H9 (cell line): ENCODE results near the gene ARID2. TPM values are rescaled to one million over a fixed set of nuclear protein-coding genes. Genes with fewer than 3 reads are reported as not detected.
A peak's percentile ranks its signal among the peaks of the same experiment; 100 is the strongest.

ENCODE experiments used
- DNase-seq: peaks from one replicate; pipeline ENCODE4 v3.0.0-alpha.2; 2017
- H2AFZ ChIP-seq: one replicate; pipeline ENCODE4 v1.6.1; 2013; ENCODE audit warnings: mild to moderate bottlenecking, low read length, control low read depth, moderate library complexity
- H2AK5ac ChIP-seq: 2 replicates; pipeline ENCODE4 v1.6.1; 2013; ENCODE audit warnings: low read length, control low read depth, mixed read lengths; ENCODE audit not compliant: insufficient read length
- H2BK120ac ChIP-seq: one replicate; pipeline ENCODE4 v1.6.1; 2013; ENCODE audit warnings: low read depth, mild to moderate bottlenecking, low read length, control low read depth, inconsistent platforms; ENCODE audit not compliant: poor library complexity, severe bottlenecking
- H2BK12ac ChIP-seq: 2 replicates; pipeline ENCODE4 v1.6.1; 2013; ENCODE audit warnings: low read length, control low read depth, mixed read lengths, low read depth; ENCODE audit not compliant: insufficient read length
- H2BK15ac ChIP-seq: 2 replicates; pipeline ENCODE4 v1.6.1; 2013; ENCODE audit warnings: low read depth, low read length, control low read depth
- H2BK20ac ChIP-seq: one replicate; pipeline ENCODE4 v1.6.1; 2013; ENCODE audit warnings: low read depth, mild to moderate bottlenecking, low read length, control low read depth, inconsistent platforms; ENCODE audit not compliant: poor library complexity, severe bottlenecking
- H2BK5ac ChIP-seq: 2 replicates; pipeline ENCODE4 v1.6.1; 2013; ENCODE audit warnings: low read length, control low read depth, mixed read lengths; ENCODE audit not compliant: insufficient read length
- H3K14ac ChIP-seq: 2 replicates; pipeline ENCODE4 v1.6.1; 2013; ENCODE audit warnings: low read length, control low read depth; ENCODE audit not compliant: insufficient read depth
- H3K18ac ChIP-seq: 2 replicates; pipeline ENCODE4 v1.6.1; 2013; ENCODE audit warnings: low read depth, mild to moderate bottlenecking, mixed read lengths, low read length, control low read depth; ENCODE audit not compliant: insufficient read length
- H3K23ac ChIP-seq: 2 replicates; pipeline ENCODE4 v1.6.1; 2013; ENCODE audit warnings: low read length, control low read depth, mixed read lengths, low read depth; ENCODE audit not compliant: insufficient read length
- H3K23me2 ChIP-seq: 2 replicates; pipeline ENCODE4 v1.6.1; 2013; ENCODE audit warnings: low read depth, mild to moderate bottlenecking, mixed read lengths, low read length, control low read depth; ENCODE audit not compliant: insufficient read length, poor library complexity, severe bottlenecking
- H3K27ac ChIP-seq: 2 replicates; pipeline ENCODE4 v1.5.1; 2013; ENCODE audit warnings: low read length, control low read depth, mixed read lengths, low read depth; ENCODE audit not compliant: insufficient read length
- H3K27me3 ChIP-seq: 2 replicates; pipeline ENCODE4 v1.6.1; 2013; ENCODE audit warnings: low read length, control low read depth, inconsistent platforms; ENCODE audit not compliant: insufficient read depth
- H3K4ac ChIP-seq: 2 replicates; pipeline ENCODE4 v1.6.1; 2013; ENCODE audit warnings: low read depth, mild to moderate bottlenecking, control low read depth, inconsistent platforms, low read length, moderate library complexity
- H3K4me1 ChIP-seq: 2 replicates; pipeline ENCODE4 v1.6.1; 2013; ENCODE audit warnings: low read length, control low read depth, inconsistent platforms; ENCODE audit not compliant: insufficient read depth
- H3K4me2 ChIP-seq: 2 replicates; pipeline ENCODE4 v1.6.1; 2013; ENCODE audit warnings: low read length, control low read depth, mixed read lengths; ENCODE audit not compliant: insufficient read length, insufficient read depth
- H3K56ac ChIP-seq: 2 replicates; pipeline ENCODE4 v1.6.1; 2013; ENCODE audit warnings: low read depth, mild to moderate bottlenecking, mixed read lengths, low read length, control low read depth; ENCODE audit not compliant: insufficient read length
- H3K79me1 ChIP-seq: 2 replicates; pipeline ENCODE4 v1.6.1; 2013; ENCODE audit warnings: low read depth, mild to moderate bottlenecking, moderate library complexity, low read length, control low read depth, inconsistent platforms; ENCODE audit not compliant: insufficient read depth, poor library complexity, severe bottlenecking
- H3K79me2 ChIP-seq: 2 replicates; pipeline ENCODE4 v1.6.1; 2013; ENCODE audit warnings: low read length, control low read depth, inconsistent platforms; ENCODE audit not compliant: insufficient read depth
- H3K9ac ChIP-seq: 2 replicates; pipeline ENCODE4 v1.6.1; 2013; ENCODE audit warnings: low read length, control low read depth, mixed read lengths; ENCODE audit not compliant: insufficient read length; ENCODE audit errors: extremely low read depth
- H3K9me3 ChIP-seq: one replicate; pipeline ENCODE4 v1.6.1; 2013; ENCODE audit warnings: low read depth, low read length, inconsistent platforms; ENCODE audit not compliant: control insufficient read depth
- H3T11ph ChIP-seq: one replicate; pipeline ENCODE4 v1.6.1; 2013; ENCODE audit warnings: mild to moderate bottlenecking, low read length, control low read depth, inconsistent platforms
- H4K20me1 ChIP-seq: one replicate; pipeline ENCODE4 v1.6.1; 2013; ENCODE audit not compliant: control insufficient read depth, insufficient read length, insufficient read depth
- H4K5ac ChIP-seq: 2 replicates; pipeline ENCODE4 v1.6.1; 2013; ENCODE audit warnings: low read depth, mild to moderate bottlenecking, mixed read lengths, low read length, control low read depth; ENCODE audit not compliant: insufficient read length
- H4K8ac ChIP-seq: replicated peaks from 2 replicates; pipeline ENCODE4 v1.6.1; 2013; ENCODE audit warnings: low read length, control low read depth, mixed read lengths, low read depth; ENCODE audit not compliant: insufficient read length
- H4K91ac ChIP-seq: 2 replicates; pipeline ENCODE4 v1.6.1; 2013; ENCODE audit warnings: low read depth, mild to moderate bottlenecking, moderate library complexity, mixed read lengths, low read length, control low read depth; ENCODE audit not compliant: insufficient read length
- H3K27ac Mint-ChIP-seq, 3 experiments: 2 replicates in 2 of 3; 3 replicates in 1 of 3; pipeline ENCODE4 v1.8.0; 2020 to 2021; ENCODE audit warnings: mixed read lengths in 3 of 3, mild to moderate bottlenecking in 1 of 3, moderate library complexity in 1 of 3
- H3K27me3 Mint-ChIP-seq: 2 replicates; pipeline ENCODE4 v1.8.0; 2021; ENCODE audit warnings: low read depth, mild to moderate bottlenecking, moderate library complexity, mixed read lengths
- H3K36me3 Mint-ChIP-seq, 3 experiments: 2 replicates in 2 of 3; 3 replicates in 1 of 3; pipeline ENCODE4 v1.8.0; 2020 to 2021; ENCODE audit warnings: low read depth in 3 of 3, mixed read lengths in 3 of 3; ENCODE audit not compliant: insufficient read depth in 1 of 3
- H3K4me1 Mint-ChIP-seq, 2 experiments: 2 replicates each; pipeline ENCODE4 v1.8.0; 2020; ENCODE audit warnings: mixed read lengths in 2 of 2
- H3K4me3 Mint-ChIP-seq, 2 experiments: 2 replicates in 1 of 2; 3 replicates in 1 of 2; pipeline ENCODE4 v1.8.0; 2020 to 2021; ENCODE audit warnings: mild to moderate bottlenecking in 2 of 2, mixed read lengths in 2 of 2, moderate library complexity in 1 of 2
- H3K9me3 Mint-ChIP-seq, 2 experiments: 2 replicates in 1 of 2; 3 replicates in 1 of 2; pipeline ENCODE4 v1.8.0; 2020; ENCODE audit warnings: mild to moderate bottlenecking in 2 of 2, mixed read lengths in 2 of 2, moderate library complexity in 1 of 2
- CTCF ChIP-seq: fragments of 200-600 bp; sonication (generic); conservative IDR thresholded peaks from 3 replicates; pipeline ENCODE4 v1.8.0; 2021; ENCODE audit warnings: antibody characterized with exemption, mild to moderate bottlenecking
- total RNA-seq: library from RNA; stranded (reverse); gene quantifications from 2 replicates; pipeline ENCODE4 v1.2.1, GENCODE V29; 2021

The ARID2 gene
- total RNA-seq, 1 experiment from 2014 or later: 63.8 TPM

GRCh38 chr12:45779936-45780335 lies 50.4 kb downstream of the ARID2 start:
- no peak for DNase-seq
- peak overlapping the region in 1 of 3 experiments; percentile 20; a peak in 1 of 7 replicates for H3K27ac Mint-ChIP-seq
- Histone ChIP-seq H3K23ac (no peak overlapping the region), H3K79me1 (peaks cover 3% of the 10 kb centered on the region), H3K79me2 (no peaks in the 10 kb centered on the region), H4K8ac (no peak overlapping the region), H3T11ph (no peak overlapping the region), H2AK5ac (no peak overlapping the region), H3K14ac (no peak overlapping the region), H3K9ac (no peak overlapping the region), H3K4me1 (no peaks in the 10 kb centered on the region), H2BK15ac (no peak overlapping the region), H3K4me2 (no peak overlapping the region), H3K27ac (no peak overlapping the region), H3K23me2 (no peaks in the 10 kb centered on the region), H4K5ac (no peak overlapping the region), H3K27me3 (no peaks in the 10 kb centered on the region), H3K4ac (no peak overlapping the region), H4K91ac (no peak overlapping the region), H2BK20ac (no peak overlapping the region), H4K20me1 (no peaks in the 10 kb centered on the region), H2BK12ac (no peak overlapping the region), H2AFZ (no peak overlapping the region), H2BK5ac (no peak overlapping the region), H3K56ac (no peak overlapping the region), H3K18ac (no peak overlapping the region), H2BK120ac (no peak overlapping the region), H3K9me3 (no peaks in the 10 kb centered on the region)
- H3K4me1 Mint-ChIP-seq: peaks cover 31 to 41% of the 10 kb centered on the region in 2 experiments
- H3K36me3 Mint-ChIP-seq: no peaks in the 10 kb centered on the region
- H3K27me3 Mint-ChIP-seq: no peaks in the 10 kb centered on the region
- H3K9me3 Mint-ChIP-seq: no peaks in the 10 kb centered on the region
- no peak overlapping the region for H3K4me3 Mint-ChIP-seq
- no peak for TF ChIP-seq CTCF
